SK-N-SH (cell line): Measurements from ENCODE around the gene E4F1. TPM values are rescaled to one million over a fixed set of nuclear protein-coding genes. Genes with fewer than 3 reads are reported as not detected.

Source experiments
- CTCF ChIA-PET: fragments of 300-600, 350-600 bp; formaldehyde crosslinking; extraction: SDS; loops from one replicate; lab custom pipeline; 2021; lab: Yijun Ruan, JAX
- POLR2A ChIA-PET: fragments of 350-600 bp; sonication (Branson Sonifier 250); formaldehyde crosslinking; extraction: SDS; loops from one replicate; lab custom pipeline; 2020; ENCODE audit warnings: antibody characterized with exemption, inconsistent platforms; lab: Yijun Ruan, JAX
- DNase-seq: peaks from one replicate; pipeline ENCODE4 v3.0.0; 2012
- H2AFZ ChIP-seq: fragments of 200-600 bp; sonication (generic); 2 replicates; pipeline ENCODE4 v1.8.1; 2016; ENCODE audit warnings: antibody characterized with exemption, mild to moderate bottlenecking, low read depth
- H3F3A ChIP-seq: fragments of 200-600 bp; sonication (generic); replicated peaks from 2 replicates; pipeline ENCODE3; 2016; ENCODE audit warnings: antibody characterized with exemption, mild to moderate bottlenecking; ENCODE audit not compliant: insufficient read depth
- H3K27ac ChIP-seq, 2 experiments: fragments of 200-500 bp in 1 of 2; fragments of 200-600 bp in 1 of 2; sonication (Bioruptor generic) in 1 of 2; sonication (generic), shearing (Covaris generic) in 1 of 2; 2 replicates each; pipeline versions ENCODE4 v1.5.1 to v1.6.1; 2014 to 2016; ENCODE audit warnings: low read depth in 2 of 2, inconsistent platforms in 1 of 2, low read length in 1 of 2, mild to moderate bottlenecking in 1 of 2, mixed read lengths in 1 of 2
- H3K27me3 ChIP-seq: fragments of 200-600 bp; sonication (generic), shearing (Covaris generic); 2 replicates; pipeline ENCODE4 v1.6.1; 2016; ENCODE audit warnings: mixed run types; ENCODE audit not compliant: insufficient read depth
- H3K36me3 ChIP-seq, 2 experiments: fragments of 200-500 bp in 1 of 2; fragments of 200-600 bp in 1 of 2; sonication (Bioruptor generic) in 1 of 2; sonication (generic) in 1 of 2; replicated peaks in 1 of 2; 2 replicates each; pipeline versions ENCODE3 to v1.5.1; 2014 to 2016; ENCODE audit warnings: low read length in 1 of 2, mild to moderate bottlenecking in 1 of 2; ENCODE audit not compliant: insufficient read depth in 2 of 2, control insufficient read depth in 1 of 2
- H3K4me1 ChIP-seq, 2 experiments: fragments of 200-500 bp in 1 of 2; fragments of 200-600 bp in 1 of 2; sonication (Bioruptor generic) in 1 of 2; sonication (generic), shearing (Covaris generic) in 1 of 2; 2 replicates each; pipeline versions ENCODE4 v1.5.1 to v1.6.1; 2014 to 2016; ENCODE audit warnings: low read depth in 1 of 2, low read length in 1 of 2, mixed run types in 1 of 2; ENCODE audit not compliant: insufficient read depth in 2 of 2, control insufficient read depth in 1 of 2
- H3K4me2 ChIP-seq: fragments of 200-600 bp; sonication (generic), shearing (Covaris generic); 2 replicates; pipeline ENCODE4 v1.6.1; 2017; ENCODE audit warnings: mixed run types
- H3K4me3 ChIP-seq, 2 experiments: fragments of 200-500 bp in 1 of 2; fragments of 200-600 bp in 1 of 2; sonication (Bioruptor generic) in 1 of 2; sonication (generic), shearing (Covaris generic) in 1 of 2; 2 replicates each; pipeline versions ENCODE4 v1.5.1 to v1.8.1; 2014 to 2016; ENCODE audit warnings: low read depth in 2 of 2, inconsistent platforms in 1 of 2, low read length in 1 of 2, mild to moderate bottlenecking in 1 of 2, mixed read lengths in 1 of 2, moderate library complexity in 1 of 2
- H3K79me2 ChIP-seq: fragments of 200-600 bp; sonication (generic); 2 replicates; pipeline ENCODE4 v1.8.1; 2017; ENCODE audit warnings: mild to moderate bottlenecking; ENCODE audit not compliant: insufficient read depth
- H3K9ac ChIP-seq: fragments of 200-600 bp; sonication (generic); 2 replicates; pipeline ENCODE4 v1.6.1; 2017; ENCODE audit warnings: mixed run types
- H3K9me2 ChIP-seq: fragments of 200-600 bp; sonication (generic); 2 replicates; pipeline ENCODE4 v1.6.1; 2017; ENCODE audit warnings: mixed run types
- H3K9me3 ChIP-seq: fragments of 200-600 bp; sonication (generic); 2 replicates; pipeline ENCODE4 v1.6.1; 2017; ENCODE audit warnings: mixed run types, mild to moderate bottlenecking, moderate library complexity
- H4K20me1 ChIP-seq: fragments of 200-600 bp; sonication (generic); 2 replicates; pipeline ENCODE4 v1.6.1; 2017; ENCODE audit warnings: mild to moderate bottlenecking, mixed run types; ENCODE audit not compliant: insufficient read depth
- CHD2 ChIP-seq: fragments of 150-350 bp; IDR thresholded peaks from 2 replicates; pipeline ENCODE4 v1.6.1; 2018; ENCODE audit warnings: low read length; ENCODE audit not compliant: partially characterized antibody
- CTCF ChIP-seq: fragments of 200-600 bp; sonication (generic); IDR thresholded peaks from 2 replicates; pipeline ENCODE4 v1.6.1; 2017; ENCODE audit warnings: antibody characterized with exemption, mild to moderate bottlenecking, moderate library complexity
- FOXJ3 ChIP-seq: sonication (generic); formaldehyde crosslinking; IDR thresholded peaks from 2 replicates; pipeline ENCODE4 v1.5.1; 2020; ENCODE audit warnings: mild to moderate bottlenecking, missing genetic modification reagents
- FOXM1 ChIP-seq: IDR thresholded peaks from 2 replicates; pipeline ENCODE4 v1.4.0; 2012; ENCODE audit warnings: low read depth, mild to moderate bottlenecking
- JUND ChIP-seq: IDR thresholded peaks from 2 replicates; pipeline ENCODE4 v1.4.0; 2012
- PBX3 ChIP-seq: IDR thresholded peaks from 2 replicates; pipeline ENCODE4; 2012
- RCOR1 ChIP-seq: fragments of 150-350 bp; IDR thresholded peaks from 2 replicates; pipeline ENCODE4 v1.6.1; 2017; ENCODE audit warnings: antibody characterized with exemption, low read length
- REST ChIP-seq: IDR thresholded peaks from 2 replicates; pipeline ENCODE4 v1.6.1; 2012; ENCODE audit warnings: mild to moderate bottlenecking, low read depth, low read length, moderate library complexity
- SMC3 ChIP-seq: IDR thresholded peaks from 2 replicates; pipeline ENCODE4 v1.6.1; 2012; ENCODE audit warnings: low read depth, low read length, improper control_type of control experiment
- TCF12 ChIP-seq: IDR thresholded peaks from 2 replicates; pipeline ENCODE4 v1.4.0; 2012
- USF1 ChIP-seq: IDR thresholded peaks from 2 replicates; pipeline ENCODE4 v1.4.0; 2012; ENCODE audit warnings: low read depth, borderline replicate concordance
- USF2 ChIP-seq: fragments of 150-350 bp; IDR thresholded peaks from 2 replicates; pipeline ENCODE4 v1.6.1; 2017; ENCODE audit warnings: antibody characterized with exemption, low read length, low read depth, borderline replicate concordance
- ZBTB33 ChIP-seq: IDR thresholded peaks from 2 replicates; pipeline ENCODE4 v1.4.0; 2012; ENCODE audit warnings: low read depth, borderline replicate concordance
- whole genome bisulfite sequencing: methylation state at CpG from one replicate; pipeline ENCODE4 v1.1.6; 2017; ENCODE audit warnings: low lambda C conversion rate; 5-methylcytosine and 5-hydroxymethylcytosine counted together
- polyA plus RNA-seq, 3 experiments: library from polyadenylated mRNA; depleted of rRNA; stranded (reverse); fragments of >200 nt; gene quantifications; 2 replicates each; pipeline ENCODE4 v1.2.3, GENCODE V29; 2012

E4F1 gene
- polyA plus RNA-seq, 1 of the 3 experiments (the other 2 are of a cell fraction) = 33.0 TPM

GRCh38 chr16:2233872-2234812, 10.8 kb downstream of the E4F1 start:
- H3K4me3 ChIP-seq = no peak overlapping the region
- no peaks in the 10 kb centered on the region for H3K9me3 ChIP-seq
- H2AFZ ChIP-seq = no peak overlapping the region
- peaks cover 0 to 3% of the 10 kb centered on the region in 2 experiments; a peak in 1 of 4 replicates for H3K4me1 ChIP-seq
- no peaks in the 10 kb centered on the region for H3K79me2 ChIP-seq
- H3K27me3 ChIP-seq = no peaks in the 10 kb centered on the region
- ChIA-PET CTCF (no interaction called here), POLR2A (no interaction called here)
- no peak overlapping the region for H3K4me2 ChIP-seq
- H3K36me3 ChIP-seq = peaks cover 0 to 62% of the 10 kb centered on the region in 2 experiments
- no peak for DNase-seq
- no peaks in the 10 kb centered on the region for H4K20me1 ChIP-seq
- no peaks in the 10 kb centered on the region for H3K9me2 ChIP-seq
- TF ChIP-seq TCF12 (no peak), USF2 (no peak), CTCF (0 out of 2 replicates have a peak, but pooled peaks have one; percentile 15), USF1 (no peak), REST (no peak)
- H3K27ac ChIP-seq = no peak overlapping the region
- 98% methylated on average over 35 of the region's 51 CpGs for WGBS
- H3F3A ChIP-seq = no peaks in the 10 kb centered on the region
- H3K9ac ChIP-seq = no peak overlapping the region

GRCh38 chr16:2234813-2235170, 11.4 kb downstream of the E4F1 start:
- Histone ChIP-seq H3K27me3 (no peaks in the 10 kb centered on the region), H3K9me2 (no peaks in the 10 kb centered on the region), H3K4me1 (peaks cover 0 to 3% of the 10 kb centered on the region in 2 experiments; a peak in 1 of 4 replicates), H3K4me3 (no peak overlapping the region), H3K79me2 (no peaks in the 10 kb centered on the region), H4K20me1 (no peaks in the 10 kb centered on the region), H3K36me3 (peaks cover 0 to 56% of the 10 kb centered on the region in 2 experiments), H3K9me3 (no peaks in the 10 kb centered on the region), H2AFZ (no peak overlapping the region), H3F3A (peaks cover 2% of the 10 kb centered on the region), H3K4me2 (no peak overlapping the region), H3K27ac (no peak overlapping the region), H3K9ac (no peak overlapping the region)
- ChIA-PET POLR2A (interaction anchor here (0.5 kb wide), 1 partner anchor 16 kb away, joined by 3 read pairs; no protein-coding TSS in a partner anchor), CTCF (no interaction called here)
- DNase-seq = no peak
- 95% methylated on average over 11 of the region's 18 CpGs for WGBS
- no peak for TF ChIP-seq RCOR1
- TF ChIP-seq FOXM1 = no peak
- no peak for TF ChIP-seq ZBTB33
- TF ChIP-seq TCF12 = no peak
- TF ChIP-seq FOXJ3 (CRISPR knock-in tag) = no peak
- no peak for TF ChIP-seq SMC3
- no peak for TF ChIP-seq JUND
- TF ChIP-seq USF2 = no peak
- TF ChIP-seq CHD2 = no peak
- no peak for TF ChIP-seq PBX3
